ENCODE measurements around the gene ANKRA2.

ANKRA2 gene, protein sequence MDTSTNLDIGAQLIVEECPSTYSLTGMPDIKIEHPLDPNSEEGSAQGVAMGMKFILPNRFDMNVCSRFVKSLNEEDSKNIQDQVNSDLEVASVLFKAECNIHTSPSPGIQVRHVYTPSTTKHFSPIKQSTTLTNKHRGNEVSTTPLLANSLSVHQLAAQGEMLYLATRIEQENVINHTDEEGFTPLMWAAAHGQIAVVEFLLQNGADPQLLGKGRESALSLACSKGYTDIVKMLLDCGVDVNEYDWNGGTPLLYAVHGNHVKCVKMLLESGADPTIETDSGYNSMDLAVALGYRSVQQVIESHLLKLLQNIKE

DNA sequence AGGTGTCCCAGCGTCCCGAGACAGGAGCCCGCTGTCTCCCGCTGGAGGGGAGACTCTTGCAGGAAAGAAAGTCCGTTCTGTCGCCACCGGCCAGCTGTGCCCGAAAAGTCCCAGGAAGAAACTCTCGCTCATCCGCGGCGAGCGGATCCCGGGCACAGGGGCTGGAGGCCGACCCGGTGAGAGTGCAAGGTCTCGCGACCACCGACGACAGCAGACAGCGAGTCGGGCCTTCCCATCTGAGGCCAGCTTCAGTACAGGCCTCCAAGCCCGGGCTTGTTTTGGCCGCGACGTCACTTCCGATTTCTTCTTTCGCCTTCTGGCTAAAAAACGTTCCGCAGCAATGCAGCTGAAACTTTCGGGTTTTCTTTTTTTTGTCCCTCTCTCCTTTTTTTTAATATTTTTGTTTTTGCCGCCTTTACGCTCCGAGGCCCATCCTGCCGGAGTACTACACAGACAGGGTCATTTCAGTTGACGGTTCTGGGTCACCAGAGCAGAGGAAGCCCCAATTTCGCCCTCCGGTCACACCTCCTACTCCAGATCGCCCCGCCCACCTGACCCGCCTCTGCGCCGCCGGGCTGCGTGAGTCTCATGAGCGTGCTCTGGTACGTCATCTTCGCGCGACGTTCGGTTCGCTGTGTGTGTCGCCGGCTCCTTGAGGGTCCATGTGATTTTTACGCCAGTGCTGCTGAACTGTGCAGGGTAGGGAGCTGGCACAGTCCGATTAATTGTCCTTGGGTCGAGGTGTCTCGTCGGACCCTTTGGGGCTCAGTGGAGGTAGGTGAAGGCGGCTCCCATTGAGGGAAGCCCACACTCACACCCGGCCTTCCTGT lies at the start of gene ANKRA2, which contains the start of gene UTP15:
ANKRA2 (minus strand) TSS at position 501 of the 830 bp plus-strand sequence. CDS start 2,758 bp downstream, outside the sequence.
UTP15 (plus strand) TSS at position 605 of the 830 bp plus-strand sequence. CDS start 1,602 bp downstream, outside the sequence.
- DNase-seq, result peak; percentile 91

DNA sequence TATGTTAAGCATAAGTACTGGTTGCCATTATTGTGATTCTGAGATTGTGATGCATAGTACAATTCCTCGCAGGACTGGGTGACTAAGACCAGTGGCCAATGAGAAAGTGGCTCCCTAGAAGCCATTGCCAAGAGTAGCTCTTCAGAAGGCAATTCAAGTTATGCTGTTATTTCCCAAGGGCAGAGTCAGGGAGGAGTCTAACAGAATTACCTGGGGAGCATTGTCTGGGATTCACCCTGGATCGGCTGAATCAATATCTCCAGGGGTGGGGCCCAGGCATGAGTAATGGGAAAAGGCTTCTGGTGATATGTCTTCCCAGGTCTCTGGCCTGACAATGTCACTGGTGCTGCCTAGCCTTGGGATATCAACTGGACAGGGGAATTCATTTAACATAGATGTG lies 49.6 kb upstream of the ANKRA2 start:
- DNase-seq, result no peak

DNA sequence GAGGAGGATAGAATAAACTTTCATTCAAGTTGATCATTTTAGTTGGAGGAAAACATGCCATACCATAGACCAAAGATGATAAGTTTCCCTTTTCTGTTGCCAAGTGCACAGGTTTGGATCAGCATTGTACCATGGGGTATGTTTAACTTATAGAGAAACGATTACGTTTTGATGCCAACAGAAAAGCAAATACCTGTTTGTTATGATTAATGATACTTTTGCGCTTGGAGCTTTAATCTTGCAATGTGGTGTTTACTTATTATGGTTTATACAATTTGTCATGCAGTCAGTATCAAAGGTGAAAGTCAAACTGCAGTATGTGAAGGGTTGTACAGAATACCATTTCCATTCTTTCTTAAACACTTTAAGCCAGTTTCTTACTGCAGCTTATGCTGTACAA lies 47.4 kb upstream of the ANKRA2 start:
- DNase-seq, result no peak

DNA sequence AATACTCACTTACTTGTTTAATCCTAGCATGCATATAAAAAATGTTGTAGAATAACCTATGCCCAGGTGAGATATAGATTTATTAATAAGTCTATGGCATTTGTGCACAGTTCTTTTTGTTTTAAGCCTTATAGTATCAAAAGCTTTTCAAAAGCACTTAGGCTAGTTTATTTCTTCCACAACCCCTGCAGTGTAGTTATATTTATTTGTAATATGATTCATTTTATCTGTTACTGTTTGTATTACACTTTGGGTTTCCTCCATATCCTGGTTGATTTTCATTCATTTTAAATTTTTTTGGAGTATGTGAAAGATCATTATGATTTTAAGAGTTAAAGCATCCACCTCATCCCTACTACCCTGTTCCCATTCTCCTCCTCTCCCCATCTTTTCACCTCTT lies 41.8 kb upstream of the ANKRA2 start:
- DNase-seq, result no peak

DNA sequence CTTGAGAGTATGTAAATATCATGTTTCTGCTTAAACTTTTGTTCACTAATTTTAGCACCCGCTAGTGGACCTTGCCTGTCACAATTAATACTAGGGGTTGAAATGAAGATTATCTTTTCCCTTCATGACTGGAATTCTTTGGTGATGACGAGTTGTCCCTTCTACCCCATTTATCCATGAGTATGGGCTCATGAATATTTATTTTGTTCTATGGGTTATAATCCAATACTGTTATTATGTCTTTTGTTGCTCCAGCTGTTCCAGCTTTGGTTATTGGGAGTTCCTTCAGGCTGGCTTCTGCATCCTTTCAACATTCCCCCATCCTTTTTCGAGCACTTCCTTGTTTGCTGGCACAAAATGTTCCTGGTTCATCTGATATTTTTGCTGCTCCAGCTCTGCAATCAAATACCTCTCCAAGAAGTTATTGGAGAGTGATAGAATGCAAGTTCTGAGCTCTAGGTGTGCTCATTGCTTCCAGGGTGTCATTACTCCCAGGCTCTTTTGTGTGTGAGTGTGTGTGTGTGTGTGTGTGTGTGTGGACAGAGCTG lies 40.8 kb upstream of the ANKRA2 start:
- DNase-seq, result no peak

DNA sequence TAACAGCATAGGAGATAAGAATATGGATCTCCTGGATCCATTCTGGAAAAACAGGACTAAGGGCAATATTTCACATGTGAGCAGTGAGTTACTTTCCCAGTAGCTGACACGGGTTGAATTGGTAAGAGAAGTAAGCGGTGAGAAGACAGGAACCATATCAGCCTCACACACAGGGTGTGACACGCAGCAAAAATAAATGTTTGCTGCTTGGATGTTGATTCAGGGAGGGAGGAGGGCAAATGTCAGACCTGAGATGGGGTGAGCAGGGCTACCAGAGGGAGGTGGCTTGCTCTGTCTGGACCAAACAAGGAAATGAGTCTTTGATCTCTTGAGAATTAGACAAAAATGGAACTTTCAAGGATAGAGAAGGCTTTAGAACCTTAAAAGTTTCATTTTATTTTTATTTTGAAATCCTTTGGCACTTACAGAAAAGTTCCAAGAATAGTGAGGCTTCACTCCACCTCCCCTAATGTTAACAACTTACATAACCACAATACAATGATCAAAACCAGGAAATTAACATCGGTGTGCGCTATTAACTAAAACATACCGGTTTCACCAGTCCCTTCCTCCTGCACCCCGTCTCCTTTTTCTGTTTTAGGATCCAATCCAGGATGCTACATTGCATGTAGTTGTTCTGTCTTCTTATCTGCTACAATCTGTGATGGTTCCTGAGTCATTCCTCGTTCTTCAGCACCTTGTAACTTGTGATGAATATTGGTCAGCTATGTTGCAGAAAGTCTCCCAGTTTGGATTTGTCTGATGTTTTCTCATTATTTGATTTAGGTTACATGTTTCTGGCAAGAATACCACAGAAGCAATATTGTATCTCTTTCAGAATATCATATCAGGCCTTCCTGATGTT lies 40.0 kb upstream of the ANKRA2 start:
- no peak for DNase-seq

DNA sequence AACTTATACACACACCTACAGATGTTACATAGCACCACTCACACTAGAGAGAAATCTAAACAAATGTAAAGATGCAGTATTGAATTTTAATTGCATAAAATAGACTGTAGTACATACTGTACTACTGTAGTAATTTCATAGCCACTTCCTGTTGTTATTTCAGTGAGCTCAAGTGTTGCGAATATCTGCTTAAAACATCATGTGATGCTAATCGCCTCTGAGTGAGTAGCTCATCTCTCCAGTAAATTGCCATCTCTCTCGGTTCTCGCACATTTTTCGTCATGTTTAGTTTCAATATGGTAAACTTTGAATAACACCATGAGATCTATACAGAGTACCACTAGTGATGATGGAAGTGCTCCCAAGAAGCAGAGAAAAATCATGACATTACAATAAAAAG lies 38.6 kb upstream of the ANKRA2 start:
- DNase-seq, result no peak

DNA sequence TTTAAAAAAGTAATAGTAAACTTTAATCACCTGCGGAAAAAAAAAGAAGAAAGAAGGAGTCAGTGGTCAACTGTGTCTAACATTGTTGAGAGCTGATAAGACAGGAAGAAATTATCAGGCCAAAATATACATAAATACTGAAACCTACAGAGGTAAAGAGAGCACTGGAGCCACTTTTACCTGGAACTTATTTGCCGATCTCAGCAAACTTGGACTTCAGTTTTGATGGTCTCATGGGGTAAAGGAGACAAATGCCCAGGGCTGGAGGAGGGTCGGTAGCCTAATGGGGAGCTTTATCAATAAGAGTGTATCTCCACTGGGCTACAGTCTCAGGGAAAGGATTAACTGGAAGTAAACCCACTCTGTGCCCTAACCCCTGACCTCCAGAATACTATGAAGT lies 33.9 kb upstream of the ANKRA2 start:
- DNase-seq, result no peak

DNA sequence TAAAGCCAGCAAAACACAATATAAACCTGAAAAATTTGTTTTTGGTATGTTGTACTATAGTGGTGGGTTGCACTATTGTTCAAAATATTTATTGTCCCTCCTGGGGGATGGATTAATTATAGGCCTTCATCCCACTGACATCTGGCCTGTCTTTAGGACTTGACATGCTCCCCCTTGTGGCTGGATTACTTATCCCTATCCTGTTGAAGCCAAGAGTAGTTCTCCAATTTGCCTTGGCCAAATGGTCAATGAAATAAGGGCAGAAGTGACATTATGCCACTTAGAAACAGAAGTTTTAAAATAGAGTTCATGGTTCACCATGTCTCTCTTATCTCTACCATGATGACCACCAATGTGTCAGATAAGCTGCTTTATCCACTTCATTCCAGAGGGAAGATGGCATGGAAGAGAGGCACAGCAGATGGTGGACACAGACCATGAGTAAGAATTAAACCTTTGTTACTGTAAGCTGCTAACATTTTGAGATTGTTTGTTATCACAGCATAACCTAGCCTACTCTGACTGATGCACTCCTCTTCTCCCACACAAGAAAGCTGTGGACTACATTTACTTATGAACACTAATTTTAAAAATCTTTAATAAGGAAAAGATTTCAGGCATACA lies 31.4 kb upstream of the ANKRA2 start:
- DNase-seq, result no peak

DNA sequence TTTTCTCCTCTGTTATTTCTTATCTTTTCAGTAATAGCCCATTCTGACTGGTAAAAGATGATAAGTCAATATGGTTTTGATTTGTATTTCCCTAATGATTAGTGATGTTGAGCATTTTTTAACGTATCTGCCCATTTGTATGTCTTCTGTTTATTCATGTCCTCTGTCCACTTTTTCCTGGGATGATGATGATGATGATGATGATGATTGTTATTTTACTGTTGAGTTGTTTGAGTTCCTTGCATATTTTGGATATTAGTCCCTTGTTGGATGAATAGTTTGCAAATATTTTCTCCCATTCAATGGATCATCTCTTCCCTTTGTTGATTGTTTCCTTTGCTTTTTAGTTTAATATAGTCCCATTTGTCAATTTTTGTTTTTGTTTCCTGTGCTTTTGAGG lies 27.1 kb upstream of the ANKRA2 start:
- DNase-seq, result no peak

DNA sequence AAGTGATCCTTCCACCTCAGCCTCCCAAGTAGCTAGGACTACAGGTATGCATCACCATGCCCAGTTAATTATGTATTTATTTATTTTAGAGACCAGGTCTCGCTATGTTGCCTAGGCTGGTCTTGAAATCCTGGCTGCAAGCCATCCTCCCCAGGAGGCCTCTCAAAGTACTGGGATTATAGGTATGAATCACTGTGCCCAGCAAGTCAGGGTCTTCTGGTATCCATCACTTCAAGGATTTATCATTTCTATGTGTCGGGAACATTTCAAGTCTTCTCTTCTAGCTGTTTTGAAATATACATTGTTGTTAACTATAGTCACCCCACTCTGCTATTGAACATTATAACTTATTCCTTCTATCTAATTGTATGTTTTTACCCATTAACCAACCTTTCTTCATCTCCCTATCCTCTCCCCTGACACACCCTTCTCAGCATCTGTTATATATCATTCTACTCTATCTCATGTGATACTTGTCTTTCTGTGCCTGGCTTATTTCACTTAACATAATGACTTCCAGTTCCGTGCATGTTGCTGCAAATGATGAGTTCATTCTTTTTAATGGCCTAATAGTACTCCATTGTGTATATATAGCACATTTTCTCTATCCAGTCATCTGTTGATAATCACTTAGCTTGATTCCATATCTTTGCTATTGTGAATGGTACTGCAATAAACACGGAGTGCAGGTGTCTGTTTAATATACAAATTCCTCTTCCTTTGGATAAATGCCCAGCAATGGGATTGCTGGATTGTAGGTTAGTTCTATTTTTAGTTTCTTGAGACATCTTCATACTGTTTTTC lies 26.5 kb upstream of the ANKRA2 start:
- DNase-seq, result no peak

DNA sequence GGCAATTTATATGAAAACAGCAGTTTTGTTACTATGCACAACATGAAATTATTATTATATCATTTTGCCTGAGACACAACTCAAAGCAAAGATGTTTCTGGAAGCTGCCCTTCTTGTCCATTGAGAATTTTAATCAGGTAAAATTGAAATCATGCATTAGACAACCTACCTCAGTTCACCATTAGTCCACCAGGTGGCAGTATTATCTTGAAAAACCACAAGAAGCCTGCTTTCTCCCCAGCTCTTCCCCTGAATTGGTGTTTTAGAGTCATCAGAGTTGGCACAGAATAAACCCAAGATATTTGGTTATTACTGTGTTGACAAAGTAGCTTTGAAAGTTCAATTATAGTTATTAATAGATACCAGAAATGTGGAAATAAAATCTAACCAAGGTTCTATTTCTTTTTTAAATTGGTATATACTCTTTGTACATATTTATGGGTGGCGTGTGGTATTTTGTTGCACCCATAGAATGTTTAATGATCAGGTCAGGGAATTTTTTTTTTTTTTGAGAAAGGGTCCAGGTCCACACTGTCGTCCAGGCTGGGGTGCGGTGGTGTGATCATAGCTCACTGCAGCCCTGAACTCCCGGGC lies 25.8 kb upstream of the ANKRA2 start:
- peak; percentile 62 for DNase-seq

DNA sequence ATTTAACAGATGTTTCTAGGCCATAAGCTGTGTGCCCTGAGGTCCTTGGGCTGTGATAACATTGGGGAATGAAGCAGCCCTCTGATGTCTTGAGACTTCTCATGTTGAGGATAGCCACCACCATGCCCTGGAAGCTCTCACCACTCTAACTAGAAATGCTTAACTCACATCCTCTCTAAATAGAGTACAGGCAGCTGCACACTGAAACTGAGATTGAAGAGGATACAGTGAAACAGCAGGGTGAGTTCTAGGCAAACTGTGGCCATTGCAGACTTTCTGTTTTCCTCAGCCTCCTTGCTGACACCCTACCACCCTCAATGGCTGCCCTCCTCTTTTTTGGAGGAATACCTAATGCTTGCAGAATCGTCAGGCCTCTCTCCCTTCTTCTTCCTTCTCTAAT lies 22.5 kb upstream of the ANKRA2 start:
- DNase-seq, result no peak

DNA sequence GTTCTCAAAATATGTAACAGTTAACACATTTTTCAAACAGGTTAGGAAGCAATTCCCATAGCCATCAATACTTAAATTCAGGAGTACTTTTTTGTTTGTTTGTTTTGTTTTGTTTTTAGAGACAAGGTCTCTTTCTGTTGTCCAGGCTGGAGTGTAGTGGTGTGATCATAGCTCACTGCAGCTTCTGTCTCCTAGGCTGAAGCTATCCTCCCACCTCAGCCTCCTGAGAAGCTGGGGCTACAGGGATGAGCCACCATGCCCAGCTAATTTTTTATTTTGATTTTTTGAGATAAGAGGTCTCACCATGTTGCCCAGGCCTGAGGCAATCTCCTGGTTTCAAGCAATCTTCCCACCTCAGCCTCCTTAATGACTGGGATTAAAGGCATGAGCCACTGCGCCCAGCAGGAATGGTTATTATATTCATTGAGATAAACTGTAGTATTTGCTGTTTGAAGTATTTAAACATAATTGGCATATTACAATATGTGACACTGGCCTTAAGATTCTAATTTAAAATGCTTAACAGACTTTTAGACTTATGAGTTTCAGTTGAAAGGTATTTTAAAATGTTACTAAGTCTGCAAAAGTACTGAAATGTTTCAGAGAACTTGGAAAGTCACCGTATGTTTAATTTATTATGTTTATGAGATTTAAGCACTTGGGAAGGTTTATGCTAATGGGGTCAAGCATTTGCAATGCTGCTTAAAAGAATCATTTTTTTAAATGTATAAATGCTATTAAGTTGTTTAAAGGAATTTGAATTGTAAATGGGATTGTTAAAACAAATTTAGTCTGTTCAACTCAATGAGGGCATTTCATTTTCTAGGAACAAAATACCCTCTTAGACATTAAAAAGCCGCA lies 17.1 kb upstream of the ANKRA2 start:
- DNase-seq, result no peak

DNA sequence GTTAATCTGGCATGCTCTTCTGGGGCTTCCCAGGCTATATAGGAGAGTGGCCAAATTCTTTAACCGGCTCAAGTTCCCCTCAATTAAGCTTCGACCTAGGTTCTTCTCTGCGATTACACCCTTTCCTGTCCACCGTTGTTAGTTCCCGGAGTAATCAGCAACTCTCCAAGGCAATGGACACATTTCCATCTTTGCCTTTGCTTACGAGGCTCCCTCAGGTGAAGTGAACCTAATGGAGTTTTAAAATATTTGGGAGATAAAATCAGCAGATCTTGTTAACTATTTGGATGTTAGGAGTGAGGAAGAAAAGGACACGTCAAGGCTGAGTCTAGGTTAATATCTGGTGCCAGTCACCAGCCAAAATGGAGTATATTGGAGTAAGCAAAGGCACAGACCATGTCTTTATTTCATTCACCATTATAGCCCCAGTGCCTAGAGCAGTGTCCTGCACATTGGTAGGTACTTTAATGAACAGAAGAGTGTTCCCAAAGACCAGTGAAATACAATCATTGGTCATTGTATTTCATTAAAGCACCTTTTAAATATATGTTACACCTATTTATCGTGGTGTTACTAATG lies 619 bp upstream of the ANKRA2 start:
- DNase-seq, result no peak

DNA sequence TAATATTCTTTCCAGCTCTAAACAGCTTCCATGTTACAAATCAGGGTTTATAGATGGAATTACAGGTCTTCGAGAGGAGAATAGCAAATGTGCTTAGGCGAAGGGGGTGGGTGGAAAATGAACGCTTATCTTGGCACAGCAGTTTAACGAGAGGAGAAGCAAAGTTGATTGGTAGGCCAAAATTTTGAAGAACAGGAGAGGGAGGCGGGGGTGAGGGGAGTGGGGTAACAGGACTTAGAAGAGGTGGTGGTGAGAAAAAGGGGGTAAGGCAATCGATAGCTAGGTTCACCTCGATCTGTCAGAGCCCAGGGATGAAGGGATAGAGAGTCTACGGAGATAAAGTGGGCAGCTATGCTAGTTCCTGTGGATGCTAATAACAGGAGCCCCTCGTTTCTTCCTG lies 764 bp downstream of the ANKRA2 start:
- no peak for DNase-seq

DNA sequence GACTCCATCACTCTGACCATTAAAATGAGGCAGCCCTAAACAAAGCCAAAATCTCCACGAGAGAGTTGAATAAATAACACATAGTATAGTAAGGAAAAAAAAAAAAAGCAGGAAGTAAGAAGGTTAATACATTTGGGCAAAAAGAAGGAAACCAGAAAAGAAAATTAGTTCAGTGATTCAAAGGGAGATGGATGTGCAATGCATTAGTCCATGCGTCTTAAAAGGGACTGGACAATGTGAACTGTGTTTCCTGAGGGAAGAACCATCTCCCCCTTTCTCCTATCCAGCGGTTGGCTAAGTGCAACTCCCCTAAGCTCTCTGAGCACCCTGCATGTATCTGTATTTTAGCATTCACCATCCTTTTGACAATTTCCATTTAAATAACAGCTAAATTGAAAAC lies 1.4 kb downstream of the ANKRA2 start:
- no peak for DNase-seq

DNA sequence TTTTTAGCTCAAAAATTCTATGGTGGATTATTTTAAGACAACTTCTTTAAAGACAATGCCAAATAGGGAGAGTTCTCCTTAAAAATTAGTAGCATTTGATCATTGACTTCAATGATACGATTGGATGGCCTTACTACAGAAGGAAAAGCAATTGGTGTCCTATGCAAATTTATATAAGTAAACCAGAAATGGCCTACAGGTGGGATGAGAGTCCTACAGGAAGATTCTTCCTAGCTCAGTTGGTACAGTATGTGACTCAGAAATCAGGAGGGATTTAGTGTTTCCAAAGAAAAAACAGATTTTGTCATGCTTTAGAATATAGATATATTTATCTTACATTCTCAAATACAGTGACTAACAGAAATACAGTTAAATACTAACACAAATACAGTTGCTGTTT lies 6.5 kb downstream of the ANKRA2 start:
- no peak for DNase-seq

DNA sequence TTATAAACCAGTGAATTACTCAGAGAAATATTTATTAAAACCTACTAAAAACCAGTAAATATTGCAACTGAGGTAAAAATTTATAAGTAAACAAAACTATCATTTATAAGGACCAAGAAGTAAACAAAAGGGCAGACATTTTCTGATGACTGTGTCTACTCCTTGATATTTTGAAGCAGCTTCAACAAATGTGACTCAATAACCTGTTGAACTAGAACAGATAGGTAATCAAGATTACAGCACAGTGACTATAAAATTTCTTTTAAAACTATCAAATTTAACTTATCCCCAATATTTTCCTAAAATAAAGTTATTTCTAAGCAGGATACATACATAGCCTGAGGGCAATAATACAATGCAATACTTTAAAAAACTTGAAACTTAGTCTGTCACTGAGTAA lies 12.8 kb downstream of the ANKRA2 start:
- no peak for DNase-seq

DNA sequence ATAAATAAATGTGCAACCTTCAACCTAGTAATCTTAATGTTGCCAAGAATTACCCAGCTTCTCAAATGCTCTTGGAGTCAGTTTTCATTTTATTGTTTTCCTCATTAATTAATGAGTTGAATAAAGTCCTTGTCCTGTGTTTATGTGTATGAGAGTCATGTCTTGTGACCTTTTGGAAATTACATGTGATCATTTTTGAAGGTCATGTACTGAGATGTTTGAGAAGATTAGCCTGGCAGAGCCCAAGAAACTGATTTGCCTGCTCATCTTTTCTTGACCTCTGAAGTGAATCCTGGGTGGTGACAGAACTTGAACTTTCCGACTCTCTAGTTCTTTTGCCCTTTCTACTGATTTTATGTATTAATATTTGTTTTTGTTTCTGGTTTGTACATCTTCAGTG lies 15.4 kb downstream of the ANKRA2 start:
- DNase-seq, result no peak

All from NCI-H1048 (cell line).